DMS153 treated with DMSO at 0.1 percent for 48 hours (cell line): ENCODE data around the gene LYAR.

ENCODE experiments used
- DNase-seq: peaks from one replicate; lab custom pipeline; 2025; ENCODE audit not compliant: unreplicated experiment; lab: John Stamatoyannopoulos, UW

The LYAR gene

GRCh38 chr4:4317496-4318232 lies 27.7 kb upstream of the LYAR start:
- DNase-seq, result no peak

DNA sequence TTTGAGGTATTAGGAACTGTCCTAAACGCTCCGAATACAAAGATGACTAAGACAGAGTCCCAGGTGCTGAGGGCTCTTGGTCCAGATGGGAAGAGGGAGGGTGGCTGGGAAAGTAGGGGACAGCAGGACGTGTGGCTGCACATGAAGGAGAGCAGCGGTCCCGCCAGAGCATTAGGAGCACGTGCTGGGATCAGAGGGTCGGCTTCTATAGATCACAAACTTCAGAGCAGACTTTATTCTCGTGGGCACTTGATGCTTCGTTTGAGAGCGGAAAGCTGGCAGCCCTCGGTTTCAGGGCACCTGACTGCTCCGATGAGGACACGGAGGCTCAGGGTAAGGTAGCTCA lies 26.2 kb upstream of the LYAR start:
- no peak for DNase-seq

GRCh38 chr4:4315461-4316149 lies 25.7 kb upstream of the LYAR start:
- no peak for DNase-seq

DNA sequence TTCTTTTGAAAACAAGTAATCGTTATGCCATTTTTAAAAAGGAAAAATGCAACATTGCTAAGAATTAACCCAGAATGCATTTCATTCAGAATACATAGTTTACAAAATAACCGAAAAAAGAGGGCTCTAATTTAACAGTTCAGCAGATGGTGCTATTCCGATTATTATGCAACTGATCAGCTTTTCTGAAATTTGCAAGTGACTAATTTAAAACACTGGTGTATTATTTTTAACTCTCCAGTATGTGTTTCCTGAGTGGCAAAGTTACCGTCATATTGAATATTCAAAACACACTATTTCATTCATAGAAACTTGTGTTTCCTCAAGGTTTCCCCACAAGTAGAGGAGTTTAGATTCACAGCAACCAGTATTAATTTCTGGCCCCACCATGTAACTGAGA lies 21.2 kb upstream of the LYAR start:
- no peak for DNase-seq

GRCh38 chr4:4308800-4309441 lies 19.0 kb upstream of the LYAR start:
- DNase-seq, result no peak

DNA sequence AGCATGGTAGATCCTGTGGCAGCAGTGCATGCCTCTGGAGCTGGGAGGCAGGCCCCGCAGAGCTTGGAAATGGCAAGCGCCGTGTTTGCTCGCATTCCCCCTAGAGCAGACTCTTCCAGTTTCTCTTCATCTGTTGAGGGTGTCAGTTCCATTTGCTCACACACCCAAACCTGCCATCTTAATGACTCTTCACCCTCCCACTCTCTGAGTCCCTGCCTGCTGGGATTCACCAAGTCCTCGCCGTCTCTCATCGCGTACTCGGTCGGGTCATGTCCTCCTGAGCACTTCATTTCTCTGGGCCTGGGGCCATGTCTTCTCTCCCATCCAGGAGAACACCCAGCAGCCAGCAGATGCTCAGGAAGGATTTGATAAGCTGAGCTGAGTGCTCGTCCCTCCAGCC lies 17.0 kb upstream of the LYAR start:
- no peak for DNase-seq

DNA sequence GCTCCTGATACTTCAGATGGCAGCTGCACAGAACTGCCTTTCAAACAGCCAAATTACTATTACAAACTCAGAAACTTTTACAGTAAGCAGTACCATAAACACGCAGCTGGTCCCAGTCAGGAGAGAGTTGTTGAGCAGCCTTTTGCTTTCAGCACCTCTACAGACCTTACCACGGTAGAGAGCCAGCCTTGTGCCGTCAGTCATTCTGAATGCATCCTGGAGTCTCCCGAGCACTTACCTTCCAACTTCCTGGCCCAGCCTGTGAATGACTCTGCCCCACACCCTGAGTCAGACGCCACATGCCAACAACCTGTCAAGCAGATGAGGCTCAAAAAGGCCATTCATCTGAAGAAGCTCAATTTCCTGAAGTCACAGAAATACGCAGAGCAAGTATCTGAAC lies 12.5 kb upstream of the LYAR start:
- DNase-seq, result no peak

GRCh38 chr4:4302001-4302400 lies 12.0 kb upstream of the LYAR start:
- DNase-seq, result no peak

DNA sequence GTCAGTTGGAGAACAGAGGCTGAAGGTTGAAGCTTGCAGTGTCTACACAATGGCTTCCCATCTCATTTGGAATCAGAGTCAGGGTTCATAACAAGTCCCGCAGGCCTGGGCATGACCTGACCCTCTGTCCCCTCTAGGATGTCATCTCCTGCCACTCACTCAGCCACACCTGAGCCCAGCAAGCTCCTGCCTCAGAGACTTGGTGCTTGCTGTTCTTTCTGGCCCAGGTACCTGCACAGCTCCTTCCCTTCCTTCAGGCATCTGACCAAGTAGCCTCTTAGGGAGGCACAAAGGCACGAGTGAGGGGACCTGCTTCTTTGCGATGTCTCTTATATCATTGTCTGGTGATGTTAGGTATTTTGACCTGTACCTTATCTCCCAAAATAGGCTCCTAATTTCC lies 9.1 kb upstream of the LYAR start:
- DNase-seq, result no peak

- no peak for DNase-seq
These were observed 6.4 kb upstream of the LYAR start for GRCh38 chr4:4296283-4296846.

- no peak for DNase-seq
These were observed 3.3 kb upstream of the LYAR start for GRCh38 chr4:4293279-4293678.

DNA sequence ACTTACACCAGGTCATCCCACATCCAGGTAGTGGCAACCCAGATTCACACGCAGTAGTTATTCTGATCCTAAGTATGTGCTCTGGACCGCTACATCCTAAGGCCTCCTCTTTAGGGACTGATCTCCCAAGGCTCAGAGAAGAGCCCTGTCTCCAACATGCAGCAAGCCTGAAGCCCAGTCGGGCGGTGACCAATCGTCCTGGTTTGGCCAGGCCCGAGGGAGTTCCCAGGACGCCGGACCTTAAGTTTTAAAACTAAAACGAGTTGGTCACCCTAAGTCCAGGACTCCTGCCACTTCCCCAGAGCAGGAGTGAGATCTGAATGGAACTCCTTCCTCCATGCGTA lies 385 bp downstream of the LYAR start:
- no peak for DNase-seq

- no peak for DNase-seq
These were observed 899 bp downstream of the LYAR start for GRCh38 chr4:4289055-4289454.

DNA sequence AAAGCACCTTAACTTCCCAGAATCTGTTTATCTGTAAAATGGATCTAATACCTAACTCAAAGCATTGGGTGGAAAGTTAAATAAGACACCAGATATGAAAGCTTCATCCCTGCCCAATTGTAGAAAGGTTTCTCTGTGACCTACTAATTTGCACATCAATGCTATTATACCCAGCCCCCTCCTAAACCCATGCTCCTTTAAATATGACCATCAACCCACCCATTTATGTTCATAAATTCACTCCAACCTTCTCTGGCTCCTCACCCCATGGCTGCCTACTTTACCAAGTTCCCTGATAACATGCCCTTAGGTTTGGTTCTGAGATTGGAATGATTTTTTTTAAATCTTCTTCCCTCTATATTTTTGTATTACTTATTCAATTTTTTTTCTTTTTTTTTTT lies 1.9 kb downstream of the LYAR start:
- DNase-seq, result no peak

DNA sequence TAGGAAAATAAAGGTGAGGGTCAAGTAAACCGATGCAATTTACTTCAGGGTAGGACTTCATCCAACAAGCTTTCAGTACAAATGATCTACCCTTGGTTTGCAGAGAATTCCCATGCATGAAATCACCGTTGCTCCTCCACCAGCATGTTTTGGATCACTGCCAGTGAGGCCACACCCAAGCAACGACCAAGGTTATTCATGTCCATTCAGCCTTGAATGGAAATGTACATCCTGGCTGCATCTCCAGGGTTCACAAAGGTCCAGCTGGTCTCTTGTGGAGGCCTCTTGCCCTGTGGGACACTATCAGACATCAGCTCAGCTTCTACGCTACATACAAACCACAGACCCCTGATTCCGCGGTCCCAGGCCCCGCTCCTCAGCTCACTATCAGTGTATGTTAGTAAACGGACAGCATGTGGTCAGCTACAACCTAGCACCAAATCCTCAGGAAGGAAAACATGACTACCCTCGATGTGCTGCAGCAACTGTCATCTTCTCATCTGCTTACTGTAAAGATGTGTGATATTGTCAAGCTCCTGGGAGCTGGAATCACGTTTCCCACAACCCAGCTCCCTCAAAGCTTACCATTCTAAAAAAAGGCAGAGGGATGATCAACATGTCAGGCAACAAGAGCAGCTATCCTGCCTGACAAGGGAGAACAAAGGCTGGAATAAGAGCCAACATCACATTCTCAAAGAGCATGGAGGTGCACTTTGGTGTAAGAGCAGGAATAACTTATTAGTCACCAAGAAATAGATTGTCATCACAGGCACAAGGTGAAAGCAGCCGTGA lies 4.9 kb downstream of the LYAR start:
- no peak for DNase-seq

DNA sequence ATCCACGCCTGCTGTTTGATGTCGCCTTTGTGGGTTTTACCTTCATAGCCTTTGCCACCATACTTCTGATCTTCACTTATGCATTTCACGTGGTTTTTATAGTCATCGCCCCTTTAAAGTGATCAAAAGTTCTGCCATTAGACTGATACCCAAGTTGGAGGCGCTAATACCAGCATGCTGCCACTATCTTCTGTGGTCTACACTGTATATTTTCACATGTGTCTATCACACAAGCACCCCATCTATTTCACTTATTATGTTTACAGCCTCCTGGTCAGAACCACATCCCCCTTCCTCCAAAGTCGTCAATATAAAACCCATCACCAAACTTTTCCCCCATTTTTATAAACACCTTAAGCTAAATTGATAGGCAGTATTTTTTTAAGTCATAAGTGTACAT lies 8.2 kb downstream of the LYAR start:
- no peak for DNase-seq

- no peak for DNase-seq
These were observed 12.4 kb downstream of the LYAR start for GRCh38 chr4:4277531-4277930.

- no peak for DNase-seq
These were observed 15.7 kb downstream of the LYAR start for GRCh38 chr4:4274226-4274625.

- DNase-seq, result no peak
These were observed 18.0 kb downstream of the LYAR start for GRCh38 chr4:4271912-4272311.

- no peak for DNase-seq
These were observed 19.4 kb downstream of the LYAR start for GRCh38 chr4:4270529-4270928.

DNA sequence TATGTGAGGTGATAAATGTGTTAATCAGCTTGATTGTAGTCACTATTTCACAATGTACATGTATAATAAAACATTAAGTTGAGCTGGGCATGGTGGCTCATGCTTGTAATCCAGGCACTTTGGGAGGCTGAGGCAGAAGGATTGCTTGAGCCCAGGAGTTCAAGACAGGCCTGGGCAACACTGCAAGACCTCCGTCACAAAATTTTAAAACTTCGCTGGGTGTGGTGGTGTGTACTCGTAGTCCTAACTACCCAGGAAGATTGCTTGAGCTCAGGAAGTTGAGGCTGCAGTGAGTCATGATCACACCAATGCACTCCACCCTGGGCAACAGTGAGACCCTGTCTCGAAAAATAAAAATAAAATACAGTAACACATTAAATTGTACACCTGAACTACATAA lies 20.1 kb downstream of the LYAR start:
- no peak for DNase-seq

- no peak for DNase-seq
These were observed 20.6 kb downstream of the LYAR start for GRCh38 chr4:4269331-4269731.
